RWPE1 (cell line): ENCODE results near the gene PCDH1.
"Not testable (repeated sequence)": the region's sequence is repeated elsewhere in the genome, so short reads cannot be mapped to it uniquely, and the experiment has no call there.

Experiments
- CTCF ChIA-PET: fragments of 350-600 bp; sonication (Branson Sonifier 250); formaldehyde crosslinking; extraction: SDS; loops from one replicate; lab custom pipeline; 2021; lab: Yijun Ruan, JAX
- POLR2A ChIA-PET: fragments of 400-600 bp; formaldehyde crosslinking; extraction: SDS; loops from one replicate; lab custom pipeline; 2020; ENCODE audit warnings: antibody characterized with exemption; ENCODE audit not compliant: low non-redundant PET; lab: Yijun Ruan, JAX
- DNase-seq: peaks from one replicate; pipeline ENCODE4 v3.0.0; 2012; ENCODE audit warnings: low spot score
- H3K27ac ChIP-seq: fragments of 450-650 bp; 2 replicates; pipeline ENCODE4 v1.5.1; 2017
- TF ChIP-seq, protein P1 (sequence below): fragments of 450-650 bp; conservative IDR thresholded peaks from 2 replicates; pipeline ENCODE4 v1.5.1; 2017; ENCODE audit warnings: low read depth, mild to moderate bottlenecking

The PCDH1 gene

DNA sequence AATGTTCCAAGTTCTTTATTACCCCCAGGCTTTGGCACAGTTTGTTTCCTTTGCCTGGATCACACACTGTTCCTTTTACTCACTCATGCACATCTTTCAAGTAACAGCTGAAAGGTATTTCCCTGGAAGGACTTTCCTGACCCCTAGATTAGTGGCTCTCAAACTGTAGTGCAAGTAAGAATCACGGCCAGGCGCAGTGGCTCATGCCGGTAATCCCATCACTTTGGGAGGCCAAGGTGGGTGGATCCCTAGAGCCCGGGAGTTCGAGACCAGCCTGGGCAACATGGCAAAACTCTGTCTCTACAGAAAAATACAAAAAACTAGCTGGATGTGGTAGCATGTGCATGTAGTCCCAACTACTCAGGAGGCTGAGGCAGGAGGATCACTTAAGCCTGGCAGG, 26.3 kb upstream of the PCDH1 start:
- no peak overlapping the region for H3K27ac ChIP-seq
- POLR2A ChIA-PET = no interaction called here
- CTCF ChIA-PET = interaction anchor here (1.0 to 1.3 kb wide), 2 partner anchors 18 to 56 kb away, joined by 3 read pairs; no protein-coding TSS in a partner anchor
- DNase-seq = no peak
- TF ChIP-seq, protein P1, sequence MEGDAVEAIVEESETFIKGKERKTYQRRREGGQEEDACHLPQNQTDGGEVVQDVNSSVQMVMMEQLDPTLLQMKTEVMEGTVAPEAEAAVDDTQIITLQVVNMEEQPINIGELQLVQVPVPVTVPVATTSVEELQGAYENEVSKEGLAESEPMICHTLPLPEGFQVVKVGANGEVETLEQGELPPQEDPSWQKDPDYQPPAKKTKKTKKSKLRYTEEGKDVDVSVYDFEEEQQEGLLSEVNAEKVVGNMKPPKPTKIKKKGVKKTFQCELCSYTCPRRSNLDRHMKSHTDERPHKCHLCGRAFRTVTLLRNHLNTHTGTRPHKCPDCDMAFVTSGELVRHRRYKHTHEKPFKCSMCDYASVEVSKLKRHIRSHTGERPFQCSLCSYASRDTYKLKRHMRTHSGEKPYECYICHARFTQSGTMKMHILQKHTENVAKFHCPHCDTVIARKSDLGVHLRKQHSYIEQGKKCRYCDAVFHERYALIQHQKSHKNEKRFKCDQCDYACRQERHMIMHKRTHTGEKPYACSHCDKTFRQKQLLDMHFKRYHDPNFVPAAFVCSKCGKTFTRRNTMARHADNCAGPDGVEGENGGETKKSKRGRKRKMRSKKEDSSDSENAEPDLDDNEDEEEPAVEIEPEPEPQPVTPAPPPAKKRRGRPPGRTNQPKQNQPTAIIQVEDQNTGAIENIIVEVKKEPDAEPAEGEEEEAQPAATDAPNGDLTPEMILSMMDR = no peak

DNA sequence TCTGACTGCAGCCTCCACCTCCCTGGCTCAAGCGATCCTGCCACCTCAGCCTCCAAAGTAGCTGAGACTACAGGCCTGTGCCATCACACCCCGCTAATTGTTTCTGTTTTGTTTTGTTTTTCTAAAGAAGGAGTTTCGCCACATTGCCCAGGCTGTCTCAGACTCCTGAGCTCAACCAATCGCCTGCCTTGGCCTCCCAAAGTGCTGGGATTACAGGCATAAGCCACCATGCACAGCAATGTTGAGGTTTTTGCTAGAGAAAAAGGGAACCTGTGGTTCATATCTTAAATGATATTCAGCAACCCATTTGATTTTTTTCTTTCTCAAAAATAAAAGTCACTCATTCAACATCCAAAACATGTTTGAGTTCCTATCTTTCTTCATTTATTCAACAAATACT, 25.1 kb upstream of the PCDH1 start:
- DNase-seq = no peak

DNA sequence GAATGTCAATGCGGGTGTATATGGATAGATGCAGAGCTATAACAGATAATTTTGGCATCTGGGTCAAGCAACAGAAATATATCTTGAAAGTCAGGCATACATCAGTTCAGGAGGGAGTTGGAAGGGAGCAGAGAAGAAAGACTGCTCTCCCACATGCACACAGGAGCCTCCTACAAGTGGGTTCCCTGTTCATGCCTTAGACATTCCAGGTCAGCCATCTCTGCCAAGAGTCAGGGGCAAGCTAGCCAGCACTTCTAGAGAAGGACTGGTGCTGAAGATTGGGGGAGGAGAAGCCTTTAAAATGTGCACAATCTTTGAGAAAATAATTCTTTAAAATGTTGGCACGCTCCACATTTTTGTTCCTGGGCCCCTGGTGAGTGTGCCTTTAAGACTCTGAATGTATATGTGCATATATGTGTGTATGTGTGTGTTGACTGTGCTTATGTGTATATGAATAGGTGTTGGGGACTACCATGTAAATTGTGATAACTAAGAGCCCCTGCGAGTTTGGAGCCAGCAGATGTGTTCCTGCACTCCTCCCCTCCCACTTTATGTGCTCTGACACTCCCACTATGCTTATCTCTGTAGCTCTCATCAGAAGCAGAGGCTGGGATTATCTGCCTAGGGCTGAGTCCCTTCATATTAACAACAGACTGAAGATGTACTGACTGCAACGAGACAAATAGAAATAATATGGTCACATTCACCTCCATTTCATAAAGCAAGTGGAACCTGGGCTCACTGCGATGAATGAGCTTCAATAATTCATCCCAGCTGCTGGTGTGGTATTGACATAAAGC, 24.0 kb upstream of the PCDH1 start:
- ChIA-PET CTCF (interaction anchor here (0.6 kb wide), 2 partner anchors 15 to 976 kb away, joined by 3 to 4 read pairs; partner anchors contain the start of gene PCDHAC1), POLR2A (no interaction called here)
- H3K27ac ChIP-seq = no peak overlapping the region
- no peak for DNase-seq
- TF ChIP-seq, protein P1 = no peak

More for the DNA sequence above, 25.1 kb upstream of the PCDH1 start:
- ChIA-PET POLR2A (no interaction called here), CTCF (interaction anchor here (1.3 kb wide), 1 partner anchor 57 kb away, joined by 3 read pairs; no protein-coding TSS in a partner anchor)
- TF ChIP-seq, protein P1 = no peak
- no peak overlapping the region for H3K27ac ChIP-seq

DNA sequence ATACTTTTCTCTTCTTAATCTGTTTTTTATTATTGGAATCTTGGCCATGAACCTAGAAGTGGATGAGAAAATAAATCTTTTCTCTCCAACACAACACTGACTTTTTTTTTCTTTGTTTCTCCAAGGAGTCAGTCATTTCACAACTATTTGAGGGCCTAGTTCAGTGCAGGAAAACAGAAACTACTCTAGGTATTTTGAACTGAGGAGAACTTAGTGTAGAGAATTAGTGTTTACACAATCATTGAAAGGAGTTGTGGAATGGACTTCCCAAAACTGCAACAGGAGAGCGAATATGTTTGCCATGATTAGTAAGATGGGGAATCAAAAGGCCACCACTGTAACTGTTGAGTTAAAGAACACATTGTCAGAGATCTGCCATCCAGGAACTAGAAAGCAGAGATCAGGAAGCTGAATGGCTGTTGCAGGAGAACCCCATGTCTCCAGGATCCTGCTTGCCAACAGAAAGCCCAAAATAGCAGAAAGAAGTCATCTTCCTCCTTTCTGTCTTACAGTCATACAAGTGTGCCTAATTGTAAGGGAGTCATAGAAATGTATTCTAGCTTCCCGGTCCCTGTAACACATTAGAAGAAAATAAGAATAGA, 20.3 kb upstream of the PCDH1 start:
- ChIA-PET POLR2A (interaction anchor here (0.6 kb wide), 1 partner anchor 26 kb away, joined by 4 read pairs; no protein-coding TSS in a partner anchor), CTCF (interaction anchor here (1.4 kb wide), 1 partner anchor 62 kb away, joined by 4 read pairs; no protein-coding TSS in a partner anchor)
- no peak overlapping the region for H3K27ac ChIP-seq
- no peak for DNase-seq
- TF ChIP-seq, protein P1 = no peak

DNA sequence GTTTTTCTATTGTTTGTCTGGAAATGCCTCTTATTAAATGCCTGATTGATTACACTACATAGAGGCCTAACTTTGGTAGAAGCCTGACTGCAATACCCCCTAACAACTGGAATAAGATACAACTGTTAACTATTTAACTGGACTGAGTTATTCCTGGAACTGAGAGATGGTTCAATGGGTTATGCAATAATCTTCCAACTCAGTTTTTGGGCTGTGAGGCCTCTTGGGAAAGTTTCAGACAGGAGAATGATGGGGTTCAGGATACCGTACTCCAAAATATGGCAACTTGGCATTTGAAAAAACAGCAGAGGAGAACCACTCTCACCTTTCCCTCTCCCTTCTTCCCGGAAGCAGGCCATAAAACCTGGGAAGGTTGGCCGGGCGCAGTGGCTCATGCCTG, 19.2 kb upstream of the PCDH1 start:
- ChIA-PET POLR2A (no interaction called here), CTCF (no interaction called here)
- TF ChIP-seq, protein P1 = no peak
- DNase-seq = no peak
- no peak overlapping the region for H3K27ac ChIP-seq

DNA sequence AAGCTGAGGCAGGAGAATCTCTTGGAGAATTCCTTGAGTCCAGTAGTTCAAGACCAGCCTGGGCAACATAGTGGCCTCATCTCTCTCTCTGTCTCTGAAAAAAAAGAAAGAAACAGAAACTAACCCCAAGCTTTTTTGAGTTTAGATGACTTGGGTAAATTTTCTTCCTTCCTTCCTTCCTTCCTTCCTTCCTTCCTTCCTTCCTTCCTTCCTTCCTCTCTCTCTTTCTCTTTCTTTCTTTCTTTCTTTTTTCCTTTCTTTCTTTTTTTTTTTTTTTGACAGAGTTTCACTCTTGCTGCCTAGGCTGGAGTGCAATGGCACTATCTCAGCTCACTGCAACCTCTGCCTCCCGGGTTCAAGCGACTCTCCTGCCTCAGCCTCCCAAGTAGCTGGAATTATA, 12.2 kb upstream of the PCDH1 start:
- POLR2A ChIA-PET, H3K27ac ChIP-seq, DNase-seq: not testable (repeated sequence)
- CTCF ChIA-PET = interaction anchor here (0.6 to 3.6 kb wide), 9 partner anchors 11 to 809 kb away, joined by 3 to 55 read pairs (median 4); no protein-coding TSS in a partner anchor
